ENCODE measurements around the gene ATP2C1. TPM values are rescaled to one million over a fixed set of nuclear protein-coding genes. Genes with fewer than 3 reads are reported as not detected.

The ATP2C1 gene
- total and polyA plus RNA-seq, 2 experiments from 2014 or later, result 28.1 to 75.7 TPM

GRCh38 chr3:130853581-130853980 lies 40.3 kb upstream of the ATP2C1 start:
- Histone ChIP-seq H3K79me2 (replicated peaks; ENCODE audit: insufficient read depth) (no peaks in the 10 kb centered on the region), H3K36me3 (ENCODE audit: insufficient read depth) (no peaks in the 10 kb centered on the region), H3K9me2 (ENCODE audit: insufficient read depth) (0 out of 2 replicates have a peak, but pooled peaks cover 4% of the 10 kb centered on the region), H3K4me1 (ENCODE audit: insufficient read depth) (peaks cover 27% of the 10 kb centered on the region), H4K20me1 (replicated peaks; ENCODE audit: insufficient read depth) (no peaks in the 10 kb centered on the region), H3K27me3 (ENCODE audit: insufficient read depth) (no peaks in the 10 kb centered on the region), H3K4me2 (no peak overlapping the region), H3F3A (replicated peaks; ENCODE audit: low read depth) (no peaks in the 10 kb centered on the region), H3K27ac (ENCODE audit: low read depth) (no peak overlapping the region), H2AFZ (no peak overlapping the region), H3K4me3 (no peak overlapping the region)
- H3K27me3 Mint-ChIP-seq (ENCODE audit: insufficient read depth, low read depth, poor library complexity), result no peaks in the 10 kb centered on the region
- DNase-seq (ENCODE audit: low spot score) (no peak), ATAC-seq (no peak)
- no peaks in the 10 kb centered on the region for H3K9me3 Mint-ChIP-seq
- peaks cover 24% of the 10 kb centered on the region for H3K4me1 Mint-ChIP-seq
- TF ChIP-seq NANOG (IDR thresholded peaks at IDR 0.05; ENCODE audit: borderline replicate concordance) (no peak), REST (IDR thresholded peaks at IDR 0.05; ENCODE audit: unreplicated experiment) (no peak), ETS1 (IDR thresholded peaks at IDR 0.05) (no peak), ZNF114 (CRISPR knock-in tag; IDR thresholded peaks at IDR 0.05) (no peak), EZH2phosphoT487 (IDR thresholded peaks at IDR 0.05; ENCODE audit: unreplicated experiment) (no peak), POLR2AphosphoS5 (IDR thresholded peaks at IDR 0.05; ENCODE audit: low read depth) (no peak), ZNF462 (CRISPR knock-in tag; IDR thresholded peaks at IDR 0.05) (no peak), CREB1 (CRISPR knock-in tag; IDR thresholded peaks at IDR 0.05; ENCODE audit: low read depth) (no peak), JUNB (IDR thresholded peaks at IDR 0.05; ENCODE audit: unreplicated experiment) (no peak)
- H3K36me3 Mint-ChIP-seq (ENCODE audit: low read depth), result no peaks in the 10 kb centered on the region
- no peak overlapping the region for H3K27ac Mint-ChIP-seq
- no peak overlapping the region for H3K4me3 Mint-ChIP-seq

Measured in GM23338 (cell line).